NCI-H2029 (cell line): ENCODE data around the gene SLC5A12.

Experiments
- DNase-seq: peaks from one replicate; lab custom pipeline; 2025; lab: John Stamatoyannopoulos, UW

SLC5A12 gene

GRCh38 chr11:26719289-26719973 lies 2.4 kb downstream of the SLC5A12 start:
- no peak for DNase-seq

GRCh38 chr11:26717771-26718170 lies 4.1 kb downstream of the SLC5A12 start:
- DNase-seq = no peak

- no peak for DNase-seq
Observed at GRCh38 chr11:26715133-26715532, 6.7 kb downstream of the SLC5A12 start.

GRCh38 chr11:26712497-26712896 lies 9.4 kb downstream of the SLC5A12 start:
- no peak for DNase-seq

GRCh38 chr11:26710489-26710888 lies 11.4 kb downstream of the SLC5A12 start:
- no peak for DNase-seq

- no peak for DNase-seq
Observed at GRCh38 chr11:26708736-26709456, 13.0 kb downstream of the SLC5A12 start.

- DNase-seq = no peak
Observed at GRCh38 chr11:26706181-26706580, 15.7 kb downstream of the SLC5A12 start.

GRCh38 chr11:26704249-26704648 lies 17.6 kb downstream of the SLC5A12 start:
- no peak for DNase-seq

GRCh38 chr11:26703411-26704191 lies 18.3 kb downstream of the SLC5A12 start:
- no peak for DNase-seq

- no peak for DNase-seq
Observed at GRCh38 chr11:26702406-26702805, 19.5 kb downstream of the SLC5A12 start.

GRCh38 chr11:26700574-26701235 lies 21.2 kb downstream of the SLC5A12 start:
- no peak for DNase-seq

- no peak for DNase-seq
Observed at GRCh38 chr11:26698224-26698623, 23.6 kb downstream of the SLC5A12 start.

- DNase-seq = no peak
Observed at GRCh38 chr11:26696330-26696729, 25.5 kb downstream of the SLC5A12 start.

- no peak for DNase-seq
Observed at GRCh38 chr11:26688701-26689100, 33.2 kb downstream of the SLC5A12 start.

- no peak for DNase-seq
Observed at GRCh38 chr11:26687351-26687750, 34.5 kb downstream of the SLC5A12 start.

GRCh38 chr11:26677566-26677965 lies 44.3 kb downstream of the SLC5A12 start:
- DNase-seq = no peak

GRCh38 chr11:26676641-26677040 lies 45.2 kb downstream of the SLC5A12 start:
- no peak for DNase-seq

GRCh38 chr11:26675233-26675928 lies 46.5 kb downstream of the SLC5A12 start:
- DNase-seq = no peak

- DNase-seq = no peak
Observed at GRCh38 chr11:26665946-26666345, 55.9 kb downstream of the SLC5A12 start.

GRCh38 chr11:26665036-26665435 lies 56.8 kb downstream of the SLC5A12 start:
- DNase-seq = no peak

- no peak for DNase-seq
Observed at GRCh38 chr11:26662916-26663315, 58.9 kb downstream of the SLC5A12 start.

- DNase-seq = no peak
Observed at GRCh38 chr11:26655287-26655686, 66.6 kb downstream of the SLC5A12 start.
